Measurements from ENCODE around the gene MGLL.

Gene MGLL

GRCh38 chr3:127728417-127729015, 93.8 kb downstream of the MGLL start:
- Histone ChIP-seq H3K4me2 (ENCODE audit: low read depth, low read length, poor library complexity, severe bottlenecking) (no peak overlapping the region), H3K27ac (ENCODE audit: low read depth, low read length) (no peak overlapping the region)

DNA sequence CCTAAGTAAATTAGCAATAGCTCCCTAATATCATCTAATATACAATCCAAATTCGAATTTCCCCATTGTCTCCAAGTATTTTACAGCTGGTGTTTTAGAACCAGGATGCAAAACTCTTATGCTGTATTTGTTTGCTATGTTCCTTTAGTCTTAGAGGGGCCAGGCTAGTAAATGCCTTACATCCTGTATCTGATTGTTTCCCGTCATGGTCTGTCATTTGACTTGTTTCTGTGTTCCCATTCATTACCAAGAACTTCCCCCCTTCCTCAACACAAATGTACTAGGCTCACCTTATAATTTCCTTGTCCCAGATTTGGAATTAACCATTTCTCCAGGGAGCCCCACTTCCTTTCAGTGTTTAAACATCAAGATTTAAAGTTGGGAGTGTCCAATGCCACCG, 95.4 kb downstream of the MGLL start:
- H3K27ac ChIP-seq (ENCODE audit: low read depth, low read length) = no peak overlapping the region
- H3K4me2 ChIP-seq (ENCODE audit: low read depth, low read length, poor library complexity, severe bottlenecking) = no peak overlapping the region
- H3K36me3 ChIP-seq (ENCODE audit: low read length) = no peaks in the 10 kb centered on the region
- H3K9me3 ChIP-seq (ENCODE audit: insufficient read depth, low read length) = no peaks in the 10 kb centered on the region
- no peaks in the 10 kb centered on the region for H3K27me3 ChIP-seq (ENCODE audit: low read length)
- H3K9ac ChIP-seq (ENCODE audit: low read length) = no peak overlapping the region
- H4K20me1 ChIP-seq (ENCODE audit: low read depth, low read length) = no peaks in the 10 kb centered on the region
- H3K4me3 ChIP-seq (ENCODE audit: insufficient read depth, low read length, poor library complexity, severe bottlenecking) = no peak overlapping the region
- no peaks in the 10 kb centered on the region for H3F3A ChIP-seq (ENCODE audit: insufficient read depth)
- TF ChIP-seq CTCF (IDR thresholded peaks at IDR 0.05; ENCODE audit: insufficient read depth, low read length, poor library complexity, severe bottlenecking) (no peak), EZH2phosphoT487 (conservative IDR thresholded peaks at IDR 0.05; ENCODE audit: low read length) (no peak)
- H3K9me2 ChIP-seq (replicated peaks; ENCODE audit: insufficient read depth, low read length) = no peaks in the 10 kb centered on the region
- no peaks in the 10 kb centered on the region for H3K79me2 ChIP-seq (ENCODE audit: insufficient read depth, low read length)
- no peak overlapping the region for H2AFZ ChIP-seq (ENCODE audit: low read depth, low read length, severe bottlenecking)

More at GRCh38 chr3:127728417-127729015, 93.8 kb downstream of the MGLL start:
- Histone ChIP-seq H3K27me3 (ENCODE audit: low read length) (no peaks in the 10 kb centered on the region), H3K9me3 (ENCODE audit: insufficient read depth, low read length) (no peaks in the 10 kb centered on the region), H3K4me3 (ENCODE audit: insufficient read depth, low read length, poor library complexity, severe bottlenecking) (no peak overlapping the region), H3K36me3 (ENCODE audit: low read length) (no peaks in the 10 kb centered on the region), H3K79me2 (ENCODE audit: insufficient read depth, low read length) (no peaks in the 10 kb centered on the region), H3K9ac (ENCODE audit: low read length) (no peak overlapping the region), H3F3A (ENCODE audit: insufficient read depth) (no peaks in the 10 kb centered on the region), H4K20me1 (ENCODE audit: low read depth, low read length) (no peaks in the 10 kb centered on the region), H3K9me2 (replicated peaks; ENCODE audit: insufficient read depth, low read length) (no peaks in the 10 kb centered on the region), H2AFZ (ENCODE audit: low read depth, low read length, severe bottlenecking) (no peak overlapping the region)
- no peak for TF ChIP-seq CTCF (IDR thresholded peaks at IDR 0.05; ENCODE audit: insufficient read depth, low read length, poor library complexity, severe bottlenecking)
- TF ChIP-seq EZH2phosphoT487 (conservative IDR thresholded peaks at IDR 0.05; ENCODE audit: low read length) = no peak

GRCh38 chr3:127723011-127723567, 99.2 kb downstream of the MGLL start:
- Histone ChIP-seq H3K4me3 (ENCODE audit: insufficient read depth, low read length, poor library complexity, severe bottlenecking) (no peak overlapping the region), H3K27me3 (ENCODE audit: low read length) (no peaks in the 10 kb centered on the region), H3K4me2 (ENCODE audit: low read depth, low read length, poor library complexity, severe bottlenecking) (no peak overlapping the region), H3K9me2 (replicated peaks; ENCODE audit: insufficient read depth, low read length) (no peaks in the 10 kb centered on the region), H2AFZ (ENCODE audit: low read depth, low read length, severe bottlenecking) (no peak overlapping the region), H4K20me1 (ENCODE audit: low read depth, low read length) (no peaks in the 10 kb centered on the region), H3K27ac (ENCODE audit: low read depth, low read length) (no peak overlapping the region), H3K79me2 (ENCODE audit: insufficient read depth, low read length) (no peaks in the 10 kb centered on the region), H3F3A (ENCODE audit: insufficient read depth) (no peaks in the 10 kb centered on the region), H3K9ac (ENCODE audit: low read length) (no peak overlapping the region), H3K9me3 (ENCODE audit: insufficient read depth, low read length) (no peaks in the 10 kb centered on the region), H3K36me3 (ENCODE audit: low read length) (no peaks in the 10 kb centered on the region)
- TF ChIP-seq EZH2phosphoT487 (conservative IDR thresholded peaks at IDR 0.05; ENCODE audit: low read length) = no peak
- no peak for TF ChIP-seq CTCF (IDR thresholded peaks at IDR 0.05; ENCODE audit: insufficient read depth, low read length, poor library complexity, severe bottlenecking)
